ENCODE measurements around the gene PACSIN2. TPM values are rescaled to one million over a fixed set of nuclear protein-coding genes. Genes with fewer than 3 reads are reported as not detected.

PACSIN2 gene
- total and polyA plus RNA-seq, 2 of the 13 experiments (the other 11 are each of a cell fraction or from before 2014, with no cell fraction given): 54.1 to 68.8 TPM

- TF ChIP-seq, protein P1, sequence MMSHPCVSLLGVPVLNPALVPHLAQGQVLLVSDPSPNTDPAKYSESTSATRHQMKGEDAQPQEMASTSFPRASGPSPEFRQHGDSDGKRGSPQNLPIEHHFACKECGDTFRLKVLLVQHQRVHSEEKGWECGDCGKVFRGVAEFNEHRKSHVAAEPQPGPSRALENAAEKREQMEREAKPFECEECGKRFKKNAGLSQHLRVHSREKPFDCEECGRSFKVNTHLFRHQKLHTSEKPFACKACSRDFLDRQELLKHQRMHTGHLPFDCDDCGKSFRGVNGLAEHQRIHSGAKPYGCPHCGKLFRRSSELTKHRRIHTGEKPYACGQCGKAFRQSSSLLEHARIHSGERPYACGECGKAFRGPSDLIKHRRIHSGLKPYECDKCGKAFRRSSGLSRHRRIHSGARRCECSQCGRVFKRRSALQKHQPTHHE (CRISPR knock-in tag; IDR thresholded peaks at IDR 0.05; ENCODE audit: borderline replicate concordance): no peak
- TF ChIP-seq ZNF850 (CRISPR knock-in tag; conservative IDR thresholded peaks at IDR 0.05) (no peak), ZZZ3 (CRISPR knock-in tag; IDR thresholded peaks at IDR 0.05; ENCODE audit: borderline replicate concordance) (no peak), SRSF4 (IDR thresholded peaks at IDR 0.05; ENCODE audit: low read depth, low read length, poor library complexity, severe bottlenecking) (no peak), ZBTB8A (CRISPR knock-in tag; IDR thresholded peaks at IDR 0.05; ENCODE audit: borderline replicate concordance, low read depth) (no peak; the same call in 1 of the 2 replicates), FOSL2 (CRISPR knock-in tag; IDR thresholded peaks at IDR 0.05) (peak; percentile 83), ZNF296 (CRISPR knock-in tag; conservative IDR thresholded peaks at IDR 0.05) (no peak), ZNF749 (CRISPR knock-in tag; IDR thresholded peaks at IDR 0.05; ENCODE audit: borderline replicate concordance) (no peak), TAF15 (IDR thresholded peaks at IDR 0.05; ENCODE audit: low read depth, low read length, poor library complexity, severe bottlenecking) (no peak), RFXAP (CRISPR knock-in tag; IDR thresholded peaks at IDR 0.05; ENCODE audit: borderline replicate concordance) (peak; percentile 46; the same call in 1 of the 2 replicates), REST (IDR thresholded peaks at IDR 0.05; ENCODE audit: borderline replicate concordance in 1 of 2, low read depth in 1 of 2, low read length in 2 of 2) (no peak; a peak in 2 of 4 replicates), GTF3A (CRISPR knock-in tag; conservative IDR thresholded peaks at IDR 0.05) (no peak), SKI (IDR thresholded peaks at IDR 0.05; ENCODE audit: partially characterized antibody) (peak; percentile 78), NFIC (IDR thresholded peaks at IDR 0.05; ENCODE audit: low read length) (peak; percentile 57; the same call in 1 of the 2 replicates), POLR2A (IDR thresholded peaks at IDR 0.05; ENCODE audit: insufficient read depth in 1 of 2, low read depth in 2 of 2, low read length in 2 of 2) (peak; percentile 37 to 86; a peak in 3 of 4 replicates), GABPB1 (CRISPR knock-in tag; IDR thresholded peaks at IDR 0.05) (no peak), GATAD2A (CRISPR knock-in tag; IDR thresholded peaks at IDR 0.05) (peak; percentile 98), MIXL1 (CRISPR knock-in tag; IDR thresholded peaks at IDR 0.05) (peak; percentile 17; the same call in 1 of the 2 replicates)
- TF ChIP-seq, protein P2, sequence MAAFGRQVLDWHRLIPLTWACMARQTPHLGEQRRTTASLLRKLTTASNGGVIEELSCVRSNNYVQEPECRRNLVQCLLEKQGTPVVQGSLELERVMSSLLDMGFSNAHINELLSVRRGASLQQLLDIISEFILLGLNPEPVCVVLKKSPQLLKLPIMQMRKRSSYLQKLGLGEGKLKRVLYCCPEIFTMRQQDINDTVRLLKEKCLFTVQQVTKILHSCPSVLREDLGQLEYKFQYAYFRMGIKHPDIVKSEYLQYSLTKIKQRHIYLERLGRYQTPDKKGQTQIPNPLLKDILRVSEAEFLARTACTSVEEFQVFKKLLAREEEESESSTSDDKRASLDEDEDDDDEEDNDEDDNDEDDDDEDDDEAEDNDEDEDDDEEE (CRISPR knock-in tag; IDR thresholded peaks at IDR 0.05): no peak
- TF ChIP-seq, protein P3, sequence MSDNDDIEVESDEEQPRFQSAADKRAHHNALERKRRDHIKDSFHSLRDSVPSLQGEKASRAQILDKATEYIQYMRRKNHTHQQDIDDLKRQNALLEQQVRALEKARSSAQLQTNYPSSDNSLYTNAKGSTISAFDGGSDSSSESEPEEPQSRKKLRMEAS (IDR thresholded peaks at IDR 0.05): no peak; the same call in 1 of the 2 replicates
- TF ChIP-seq, protein P4, sequence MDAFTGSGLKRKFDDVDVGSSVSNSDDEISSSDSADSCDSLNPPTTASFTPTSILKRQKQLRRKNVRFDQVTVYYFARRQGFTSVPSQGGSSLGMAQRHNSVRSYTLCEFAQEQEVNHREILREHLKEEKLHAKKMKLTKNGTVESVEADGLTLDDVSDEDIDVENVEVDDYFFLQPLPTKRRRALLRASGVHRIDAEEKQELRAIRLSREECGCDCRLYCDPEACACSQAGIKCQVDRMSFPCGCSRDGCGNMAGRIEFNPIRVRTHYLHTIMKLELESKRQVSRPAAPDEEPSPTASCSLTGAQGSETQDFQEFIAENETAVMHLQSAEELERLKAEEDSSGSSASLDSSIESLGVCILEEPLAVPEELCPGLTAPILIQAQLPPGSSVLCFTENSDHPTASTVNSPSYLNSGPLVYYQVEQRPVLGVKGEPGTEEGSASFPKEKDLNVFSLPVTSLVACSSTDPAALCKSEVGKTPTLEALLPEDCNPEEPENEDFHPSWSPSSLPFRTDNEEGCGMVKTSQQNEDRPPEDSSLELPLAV (CRISPR knock-in tag; conservative IDR thresholded peaks at IDR 0.05; ENCODE audit: low read depth): no peak
Observed at GRCh38 chr22:42994917-42995562, 19.9 kb downstream of the PACSIN2 start (continued).
